Thymus (tissue), 11 donors: ENCODE results near the gene DGLUCY. TPM values are rescaled to one million over a fixed set of nuclear protein-coding genes. Genes with fewer than 3 reads are reported as not detected.
"Not testable (repeated sequence)": the region's sequence is repeated elsewhere in the genome, so short reads cannot be mapped to it uniquely, and the experiment has no call there.

Experiments
- DNase-seq, 9 donors: peaks; one replicate each; pipeline ENCODE4 v3.0.0-alpha.2; 2013; ENCODE audit warnings: low spot score in 9 of 9, low read depth in 6 of 9, missing footprints in 1 of 9
- H3K27ac ChIP-seq, 2 donors: one replicate each; pipeline ENCODE4 v1.5.1; 2013; ENCODE audit warnings: control low read depth in 1 of 2, low read depth in 1 of 2, low read length in 1 of 2, mild to moderate bottlenecking in 1 of 2, moderate library complexity in 1 of 2
- H3K27me3 ChIP-seq, 2 donors: one replicate each; pipeline ENCODE4 v1.5.1; 2013; ENCODE audit warnings: low read length in 1 of 2; ENCODE audit not compliant: control insufficient read depth in 2 of 2, insufficient read depth in 1 of 2
- H3K36me3 ChIP-seq, 2 donors: one replicate each; pipeline ENCODE4 v1.5.1; 2013; ENCODE audit warnings: low read length in 1 of 2, mild to moderate bottlenecking in 1 of 2, moderate library complexity in 1 of 2; ENCODE audit not compliant: control insufficient read depth in 2 of 2, insufficient read depth in 2 of 2
- H3K4me1 ChIP-seq, 2 donors: one replicate each; pipeline ENCODE4 v1.5.1; 2013; ENCODE audit warnings: low read length in 2 of 2; ENCODE audit not compliant: control insufficient read depth in 2 of 2, insufficient read depth in 2 of 2
- H3K4me3 ChIP-seq, 2 donors: one replicate each; pipeline ENCODE4 v1.5.1; 2013; ENCODE audit warnings: low read length in 2 of 2, control low read depth in 1 of 2, mild to moderate bottlenecking in 1 of 2
- H3K9me3 ChIP-seq, 2 donors: one replicate each; pipeline ENCODE4 v1.5.1; 2013; ENCODE audit warnings: low read length in 1 of 2, mild to moderate bottlenecking in 1 of 2; ENCODE audit not compliant: control insufficient read depth in 2 of 2, insufficient read depth in 1 of 2
- WGBS: extraction: QIAGEN DNeasy Blood & Tissue Kit; methylation state at CpG from one replicate; pipeline ENCODE4 v1.1.7; 2013; 5-methylcytosine and 5-hydroxymethylcytosine counted together
- polyA plus RNA-seq: library from polyadenylated mRNA; stranded (reverse); fragments of 200-250 nt; gene quantifications from one replicate; pipeline ENCODE4 v1.2.3, GENCODE V29; 2013
- total RNA-seq: library from RNA; stranded (reverse); fragments of 120-200 nt; gene quantifications from one replicate; pipeline ENCODE4 v1.2.4, GENCODE V29; 2013
- donor health status: healthy.

Gene DGLUCY
- total and polyA plus RNA-seq, 2 donors = 36.5 to 37.6 TPM

- peaks cover 8 to 22% of the 10 kb centered on the region in 2 donors for H3K27me3 ChIP-seq
- DNase-seq = no peak
- H3K9me3 ChIP-seq = peaks cover 0 to 7% of the 10 kb centered on the region in 2 donors
- no peaks in the 10 kb centered on the region for H3K36me3 ChIP-seq
- H3K27ac ChIP-seq = no peak overlapping the region
- H3K4me3 ChIP-seq = no peak overlapping the region
- WGBS = 97% methylated on average over 2 of the region's 2 CpGs
- H3K4me1 ChIP-seq = peaks cover 5 to 20% of the 10 kb centered on the region in 2 donors
Observed at GRCh38 chr14:91263329-91263728, 149.5 kb downstream of the DGLUCY start.

GRCh38 chr14:91264151-91265150, 150.6 kb downstream of the DGLUCY start:
- DNase-seq = no peak

GRCh38 chr14:91265404-91265803, 151.5 kb downstream of the DGLUCY start:
- Histone ChIP-seq H3K9me3 (peaks cover 0 to 7% of the 10 kb centered on the region in 2 donors), H3K36me3 (peaks cover 0 to 5% of the 10 kb centered on the region in 2 donors), H3K4me3 (no peak overlapping the region), H3K4me1 (peaks cover 5 to 20% of the 10 kb centered on the region in 2 donors), H3K27me3 (peaks cover 8 to 22% of the 10 kb centered on the region in 2 donors), H3K27ac (peak overlapping the region in 1 of 2 donors; percentile 46)
- no peak for DNase-seq
- 94% methylated on average over 7 of the region's 7 CpGs for WGBS

More at GRCh38 chr14:91264151-91265150, 150.6 kb downstream of the DGLUCY start:
- peaks cover 0 to 7% of the 10 kb centered on the region in 2 donors for H3K9me3 ChIP-seq
- peak overlapping the region in 1 of 2 donors; percentile 18 for H3K4me3 ChIP-seq
- 13% methylated on average over 69 of the region's 69 CpGs for WGBS
- H3K36me3 ChIP-seq = no peaks in the 10 kb centered on the region
- H3K27ac ChIP-seq = peak overlapping the region in 1 of 2 donors; percentile 46
- H3K27me3 ChIP-seq = peaks cover 8 to 22% of the 10 kb centered on the region in 2 donors
- peaks cover 5 to 20% of the 10 kb centered on the region in 2 donors for H3K4me1 ChIP-seq

- H3K27me3 ChIP-seq = peaks cover 8 to 22% of the 10 kb centered on the region in 2 donors
- not testable (repeated sequence) for H3K36me3 ChIP-seq, H3K4me3 ChIP-seq, H3K27ac ChIP-seq, DNase-seq, H3K9me3 ChIP-seq
- whole genome bisulfite sequencing = 97% methylated on average over 15 of the region's 15 CpGs
- H3K4me1 ChIP-seq = peaks cover 5 to 14% of the 10 kb centered on the region in 2 donors
Observed at GRCh38 chr14:91266276-91266675, 152.4 kb downstream of the DGLUCY start.

- Histone ChIP-seq H3K9me3 (no peaks in the 10 kb centered on the region), H3K27ac (no peak overlapping the region), H3K4me1 (peaks cover 5 to 12% of the 10 kb centered on the region in 2 donors), H3K27me3 (peaks cover 8 to 22% of the 10 kb centered on the region in 2 donors), H3K4me3 (no peak overlapping the region), H3K36me3 (peaks cover 17 to 21% of the 10 kb centered on the region in 2 donors)
- 97% methylated on average over 7 of the region's 7 CpGs for WGBS
- DNase-seq = no peak
Observed at GRCh38 chr14:91267965-91268437, 154.1 kb downstream of the DGLUCY start.

- Histone ChIP-seq H3K27ac (no peak overlapping the region), H3K36me3 (peaks cover 29 to 34% of the 10 kb centered on the region in 2 donors), H3K27me3 (peaks cover 8 to 11% of the 10 kb centered on the region in 2 donors), H3K9me3 (no peaks in the 10 kb centered on the region), H3K4me1 (peaks cover 5 to 8% of the 10 kb centered on the region in 2 donors), H3K4me3 (no peak overlapping the region)
- WGBS = 95% methylated on average over 24 of the region's 24 CpGs
- no peak for DNase-seq
Observed at GRCh38 chr14:91269076-91269991, 155.5 kb downstream of the DGLUCY start.

GRCh38 chr14:91270188-91270587, 156.3 kb downstream of the DGLUCY start:
- 96% methylated on average over 6 of the region's 6 CpGs for WGBS
- no peak overlapping the region for H3K27ac ChIP-seq

GRCh38 chr14:91270619-91271018, 156.7 kb downstream of the DGLUCY start:
- peaks cover 39 to 43% of the 10 kb centered on the region in 2 donors for H3K36me3 ChIP-seq
- H3K27ac ChIP-seq = no peak overlapping the region
- DNase-seq = no peak
- no peaks in the 10 kb centered on the region for H3K4me1 ChIP-seq
- WGBS = 70% methylated on average over 6 of the region's 8 CpGs
- H3K4me3 ChIP-seq = no peak overlapping the region
- H3K9me3 ChIP-seq = no peaks in the 10 kb centered on the region
- H3K27me3 ChIP-seq = no peaks in the 10 kb centered on the region

More at GRCh38 chr14:91270188-91270587, 156.3 kb downstream of the DGLUCY start:
- no peaks in the 10 kb centered on the region for H3K9me3 ChIP-seq
- H3K4me1 ChIP-seq = peaks cover 0 to 1% of the 10 kb centered on the region in 2 donors
- DNase-seq = no peak
- H3K4me3 ChIP-seq = no peak overlapping the region
- H3K27me3 ChIP-seq = peaks cover 1 to 3% of the 10 kb centered on the region in 2 donors
- peaks cover 38 to 42% of the 10 kb centered on the region in 2 donors for H3K36me3 ChIP-seq
